Tibial nerve (tissue), 4 donors: ENCODE data around the gene CST5. TPM values are rescaled to one million over a fixed set of nuclear protein-coding genes. Genes with fewer than 3 reads are reported as not detected.
"Not testable (repeated sequence)": the region's sequence is repeated elsewhere in the genome, so short reads cannot be mapped to it uniquely, and the experiment has no call there.

Experiments
- DNase-seq, 2 donors: peaks; one replicate each; pipeline ENCODE4 v3.0.0-alpha.2; 2019; ENCODE audit warnings: low spot score in 2 of 2
- H3K27ac ChIP-seq, 4 donors: fragments of 200-600 bp; sonication (generic) in 3 of 4; one replicate each; pipeline ENCODE4 v1.5.1; 2017 to 2019; ENCODE audit warnings: mild to moderate bottlenecking in 1 of 4
- H3K27me3 ChIP-seq, 2 donors: fragments of 200-600 bp; sonication (generic) in 1 of 2; one replicate each; pipeline versions ENCODE4 v1.5.1 to v1.6.0; 2017 to 2019
- H3K36me3 ChIP-seq, 3 donors: fragments of 200-600 bp; sonication (generic); one replicate each; pipeline ENCODE4 v1.5.1; 2018 to 2019
- H3K4me1 ChIP-seq, 4 donors: fragments of 200-600 bp; sonication (generic) in 3 of 4; one replicate each; pipeline ENCODE4 v1.5.1; 2017 to 2019
- H3K4me3 ChIP-seq, 4 donors: fragments of 200-600 bp; sonication (generic) in 3 of 4; one replicate each; pipeline ENCODE4 v1.5.1; 2017 to 2019; ENCODE audit warnings: mild to moderate bottlenecking in 1 of 4, moderate library complexity in 1 of 4
- H3K9me3 ChIP-seq, 4 donors: fragments of 200-600 bp; sonication (generic) in 3 of 4; one replicate each; pipeline ENCODE4 v1.5.1; 2017 to 2019
- EP300 ChIP-seq, 2 donors: sonication (generic); formaldehyde crosslinking; IDR thresholded peaks; one replicate each; pipeline ENCODE4 v1.6.1; 2017; ENCODE audit warnings: antibody characterized with exemption in 2 of 2, mild to moderate bottlenecking in 1 of 2
- POLR2A ChIP-seq, 2 donors: fragments of 450-650 bp; IDR thresholded peaks; one replicate each; pipeline ENCODE4 v1.6.1; 2017; ENCODE audit warnings: antibody characterized with exemption in 2 of 2, mild to moderate bottlenecking in 2 of 2, moderate library complexity in 2 of 2
- WGBS, 2 donors: methylation state at CpG; one replicate each; pipeline ENCODE4 v1.1.5; 2018; 5-methylcytosine and 5-hydroxymethylcytosine counted together
- total RNA-seq, 4 donors: library from RNA; depleted of rRNA; stranded (reverse); fragments of >200 nt; gene quantifications; one replicate each; pipeline ENCODE4 v1.1.0, GENCODE V29; 2016
- TF ChIP-seq, protein P1 (sequence below), 5 experiments: fragments of 200-600 bp in 3 of 5; fragments of 450-650 bp in 2 of 5; sonication (generic) in 3 of 5; IDR thresholded peaks; one replicate each; pipeline ENCODE4 v1.5.1; 2016 to 2019; ENCODE audit warnings: antibody characterized with exemption in 5 of 5, mild to moderate bottlenecking in 3 of 5, moderate library complexity in 2 of 5

The CST5 gene
- total RNA-seq, 4 donors from 2014 or later = not detected

DNA sequence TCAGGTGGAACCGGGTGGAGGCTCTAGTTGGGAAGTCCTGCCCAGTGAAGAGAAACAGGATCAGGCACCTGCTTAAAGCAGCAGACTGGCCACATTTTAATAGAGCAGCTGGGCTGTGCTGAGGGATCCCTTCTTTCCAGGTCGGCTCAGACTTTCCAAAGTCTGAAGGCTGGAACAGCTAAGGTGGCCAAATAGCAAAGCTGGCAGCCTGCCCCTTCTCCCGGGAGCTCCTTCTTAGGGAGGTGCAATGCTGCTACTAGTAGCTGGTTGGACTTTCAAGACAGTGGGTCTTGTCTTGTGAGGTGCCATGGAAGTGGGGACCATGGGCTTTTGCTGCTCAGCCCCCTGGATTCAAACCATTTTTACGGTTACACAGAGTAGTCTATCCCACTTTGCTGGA is 30.7 kb upstream of the CST5 start:
- WGBS, 2 donors = 85 to 86% methylated on average over 4 of the region's 4 CpGs
- no peak overlapping the region for H3K4me3 ChIP-seq
- no peaks in the 10 kb centered on the region for H3K36me3 ChIP-seq
- TF ChIP-seq EP300 (IDR thresholded peaks at IDR 0.05) (no peak), POLR2A (IDR thresholded peaks at IDR 0.05) (no peak)
- TF ChIP-seq, protein P1, sequence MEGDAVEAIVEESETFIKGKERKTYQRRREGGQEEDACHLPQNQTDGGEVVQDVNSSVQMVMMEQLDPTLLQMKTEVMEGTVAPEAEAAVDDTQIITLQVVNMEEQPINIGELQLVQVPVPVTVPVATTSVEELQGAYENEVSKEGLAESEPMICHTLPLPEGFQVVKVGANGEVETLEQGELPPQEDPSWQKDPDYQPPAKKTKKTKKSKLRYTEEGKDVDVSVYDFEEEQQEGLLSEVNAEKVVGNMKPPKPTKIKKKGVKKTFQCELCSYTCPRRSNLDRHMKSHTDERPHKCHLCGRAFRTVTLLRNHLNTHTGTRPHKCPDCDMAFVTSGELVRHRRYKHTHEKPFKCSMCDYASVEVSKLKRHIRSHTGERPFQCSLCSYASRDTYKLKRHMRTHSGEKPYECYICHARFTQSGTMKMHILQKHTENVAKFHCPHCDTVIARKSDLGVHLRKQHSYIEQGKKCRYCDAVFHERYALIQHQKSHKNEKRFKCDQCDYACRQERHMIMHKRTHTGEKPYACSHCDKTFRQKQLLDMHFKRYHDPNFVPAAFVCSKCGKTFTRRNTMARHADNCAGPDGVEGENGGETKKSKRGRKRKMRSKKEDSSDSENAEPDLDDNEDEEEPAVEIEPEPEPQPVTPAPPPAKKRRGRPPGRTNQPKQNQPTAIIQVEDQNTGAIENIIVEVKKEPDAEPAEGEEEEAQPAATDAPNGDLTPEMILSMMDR (IDR thresholded peaks at IDR 0.05) = no peak
- H3K4me1 ChIP-seq = no peaks in the 10 kb centered on the region
- DNase-seq = no peak
- H3K27ac ChIP-seq = no peak overlapping the region
- peaks cover 0 to 15% (median 0%) of the 10 kb centered on the region in 4 donors for H3K9me3 ChIP-seq
- no peaks in the 10 kb centered on the region for H3K27me3 ChIP-seq

GRCh38 chr20:23909390-23909789 is 29.8 kb upstream of the CST5 start:
- no peak for DNase-seq
- Histone ChIP-seq H3K4me3 (no peak overlapping the region), H3K9me3 (peaks cover 0 to 15% (median 0%) of the 10 kb centered on the region in 4 donors), H3K27me3 (no peaks in the 10 kb centered on the region), H3K4me1 (no peaks in the 10 kb centered on the region), H3K36me3 (no peaks in the 10 kb centered on the region), H3K27ac (no peak overlapping the region)
- WGBS, 2 donors = 86 to 100% methylated on average over 2 of the region's 2 CpGs
- no peak for TF ChIP-seq EP300 (IDR thresholded peaks at IDR 0.05)

DNA sequence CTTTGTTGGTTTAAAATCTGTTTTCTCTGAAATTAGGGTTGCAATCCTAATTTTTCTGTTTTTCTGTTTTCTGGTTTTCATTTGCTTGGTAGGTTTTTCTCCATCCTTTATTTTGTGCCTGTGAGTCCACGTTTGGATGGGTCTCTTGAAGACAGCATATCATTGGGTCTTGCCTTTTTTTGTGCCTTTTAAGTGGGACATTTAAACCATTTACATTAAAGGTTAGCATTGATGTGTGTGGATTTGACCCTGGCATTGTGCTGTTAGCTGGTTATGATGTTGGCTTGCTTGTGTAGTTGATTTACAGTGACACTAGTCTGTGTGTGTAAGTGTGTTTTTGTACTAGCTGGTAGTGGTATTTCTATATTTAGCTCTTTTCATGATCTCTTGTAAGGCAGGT is 28.0 kb upstream of the CST5 start:
- H3K27me3 ChIP-seq = no peaks in the 10 kb centered on the region
- no peak overlapping the region for H3K27ac ChIP-seq
- no peak for DNase-seq
- no peak for TF ChIP-seq EP300 (IDR thresholded peaks at IDR 0.05)
- TF ChIP-seq, protein P1 (IDR thresholded peaks at IDR 0.05) = no peak
- no peak for TF ChIP-seq POLR2A (IDR thresholded peaks at IDR 0.05)
- H3K9me3 ChIP-seq = peaks cover 0 to 18% (median 0%) of the 10 kb centered on the region in 4 donors
- WGBS, 2 donors = 23 to 31% methylated on average over 1 of the region's 1 CpG
- no peaks in the 10 kb centered on the region for H3K36me3 ChIP-seq
- no peaks in the 10 kb centered on the region for H3K4me1 ChIP-seq
- no peak overlapping the region for H3K4me3 ChIP-seq

DNA sequence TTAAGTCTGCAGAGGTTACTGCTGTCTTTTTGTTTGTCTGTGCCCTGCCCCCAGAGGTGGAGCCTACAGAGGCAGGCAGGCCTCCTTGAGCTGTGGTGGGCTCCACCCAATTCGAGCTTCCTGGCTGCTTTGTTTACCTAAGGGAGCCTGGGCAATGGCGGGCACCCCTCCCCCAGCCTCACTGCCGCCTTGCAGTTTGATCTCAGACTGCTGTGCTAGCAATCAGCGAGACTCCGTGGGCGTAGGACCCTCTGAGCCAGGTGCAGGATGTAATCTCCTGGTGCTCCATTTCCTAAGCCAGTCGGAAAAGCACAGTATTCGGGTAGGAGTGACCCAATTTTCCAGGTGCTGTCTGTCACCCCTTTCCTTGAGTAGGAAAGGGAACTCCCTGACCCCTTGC is 22.8 kb upstream of the CST5 start:
- H3K4me3 ChIP-seq, DNase-seq, H3K4me1 ChIP-seq, H3K36me3 ChIP-seq, H3K27ac ChIP-seq, H3K27me3 ChIP-seq: not testable (repeated sequence)
- 59 to 60% methylated on average over 5 to 7 of the region's 8 CpGs for WGBS, 2 donors
- peaks cover 0 to 10% (median 0%) of the 10 kb centered on the region in 4 donors for H3K9me3 ChIP-seq

DNA sequence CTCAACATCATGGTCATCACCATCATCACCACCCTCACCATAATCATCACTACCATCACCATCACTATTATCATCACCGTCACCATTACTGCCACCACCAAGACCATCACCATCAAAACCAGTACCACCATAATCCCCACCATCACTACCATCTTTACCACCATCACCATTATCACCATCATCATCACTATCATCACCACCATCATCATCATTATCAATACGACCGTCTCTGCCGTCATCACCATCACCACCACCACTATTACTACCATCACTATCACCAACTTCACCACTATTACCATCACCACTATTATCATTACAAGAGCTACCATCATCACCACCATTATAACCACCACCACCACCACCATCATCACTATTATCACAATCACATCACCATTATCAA is 11.3 kb upstream of the CST5 start:
- not testable (repeated sequence) for DNase-seq, H3K27me3 ChIP-seq, H3K27ac ChIP-seq, H3K36me3 ChIP-seq, H3K4me1 ChIP-seq, H3K9me3 ChIP-seq, H3K4me3 ChIP-seq
- WGBS, 2 donors = 96% methylated on average over 4 of the region's 4 CpGs

- Histone ChIP-seq H3K27me3 (no peaks in the 10 kb centered on the region), H3K4me1 (no peaks in the 10 kb centered on the region), H3K36me3 (no peaks in the 10 kb centered on the region), H3K27ac (no peak overlapping the region), H3K9me3 (no peaks in the 10 kb centered on the region), H3K4me3 (no peak overlapping the region)
- no peak for DNase-seq
- 44 to 51% methylated on average over 5 to 8 of the region's 8 CpGs for WGBS, 2 donors
- no peak for TF ChIP-seq POLR2A (IDR thresholded peaks at IDR 0.05)
- TF ChIP-seq, protein P1 (IDR thresholded peaks at IDR 0.05) = peak; percentile 49 to 69 (median 67)
These were observed 10.2 kb upstream of the CST5 start for GRCh38 chr20:23889775-23890187.

DNA sequence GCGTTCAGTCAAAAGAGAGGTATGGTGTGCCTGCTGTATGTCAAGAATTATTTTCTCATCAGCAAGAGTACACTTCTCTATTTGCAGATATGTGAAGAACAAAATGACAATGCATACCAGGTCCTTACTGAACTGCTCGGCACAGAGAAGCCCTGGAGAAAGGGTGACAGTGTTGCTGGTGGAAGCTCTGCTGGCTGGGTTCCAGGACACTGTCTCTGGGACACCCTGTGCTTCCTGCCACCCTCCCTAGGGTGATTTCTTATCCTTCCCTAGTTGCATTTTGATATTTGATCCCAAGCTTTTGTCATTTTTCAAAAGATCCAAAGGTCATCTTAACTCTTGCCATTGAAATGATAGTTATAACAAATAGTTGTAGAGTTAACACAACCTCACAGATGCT is 8.3 kb upstream of the CST5 start:
- TF ChIP-seq, protein P1 (IDR thresholded peaks at IDR 0.05) = no peak
- no peak for TF ChIP-seq POLR2A (IDR thresholded peaks at IDR 0.05)
- no peak for TF ChIP-seq EP300 (IDR thresholded peaks at IDR 0.05)
- no peaks in the 10 kb centered on the region for H3K4me1 ChIP-seq
- WGBS, 2 donors = 62 to 63% methylated on average over 2 of the region's 2 CpGs

More for the DNA sequence above, 8.3 kb upstream of the CST5 start:
- no peak overlapping the region for H3K4me3 ChIP-seq
- H3K9me3 ChIP-seq = no peaks in the 10 kb centered on the region
- no peak for DNase-seq
- no peaks in the 10 kb centered on the region for H3K27me3 ChIP-seq
- no peak overlapping the region for H3K27ac ChIP-seq
- H3K36me3 ChIP-seq = no peaks in the 10 kb centered on the region
